Islet precursor cell (in vitro differentiated cells): Measurements from ENCODE around the gene CLIP4.
A peak's percentile ranks its signal among the peaks of the same experiment; 100 is the strongest.

Source experiments
- DNase-seq: peaks from one replicate; pipeline ENCODE4 v3.0.0-alpha.2; 2018

The CLIP4 gene

GRCh38 chr2:29223851-29224692 lies 108.9 kb downstream of the CLIP4 start:
- peak; percentile 20 for DNase-seq

DNA sequence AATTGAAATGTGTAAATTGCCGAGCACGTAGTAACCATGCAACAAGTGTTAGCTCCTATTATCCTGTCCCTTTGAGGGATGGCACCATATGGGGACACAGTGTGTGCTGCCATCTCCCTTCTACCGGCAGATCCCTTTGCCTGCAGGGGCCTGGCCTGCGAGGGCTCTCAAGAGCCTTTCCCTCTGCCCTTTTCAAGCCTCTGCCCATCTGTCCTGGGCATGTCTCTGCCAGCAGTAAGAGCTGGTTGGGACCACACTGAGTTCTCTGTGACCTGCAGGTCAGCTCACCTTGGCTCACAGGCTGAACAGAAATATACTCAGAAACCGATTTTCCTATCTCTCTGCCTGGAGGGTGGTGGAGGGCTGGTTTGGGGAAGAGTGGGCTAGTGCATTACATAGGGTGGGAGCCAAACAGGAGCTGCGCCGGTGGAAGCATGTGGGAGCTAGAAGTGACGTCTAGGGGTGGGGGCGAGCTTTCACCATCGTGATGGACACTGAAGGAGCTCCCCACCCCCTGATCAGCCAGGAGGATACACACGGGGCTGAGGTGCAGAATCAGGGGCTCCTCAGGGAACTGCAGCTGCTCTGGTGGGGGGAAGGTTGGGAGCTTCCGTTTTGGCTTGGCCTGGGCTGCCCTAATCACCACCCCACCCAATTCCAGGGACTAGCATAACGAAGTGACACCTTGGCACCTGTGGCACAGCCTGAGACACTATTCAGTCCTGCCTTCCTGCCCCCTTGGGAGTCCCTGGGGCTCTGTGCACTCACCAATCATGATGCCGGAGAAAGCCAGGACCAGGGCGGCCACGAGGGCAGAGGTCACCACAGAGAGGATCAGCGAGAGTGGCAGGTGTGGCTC lies 109.7 kb downstream of the CLIP4 start:
- DNase-seq = no peak

DNA sequence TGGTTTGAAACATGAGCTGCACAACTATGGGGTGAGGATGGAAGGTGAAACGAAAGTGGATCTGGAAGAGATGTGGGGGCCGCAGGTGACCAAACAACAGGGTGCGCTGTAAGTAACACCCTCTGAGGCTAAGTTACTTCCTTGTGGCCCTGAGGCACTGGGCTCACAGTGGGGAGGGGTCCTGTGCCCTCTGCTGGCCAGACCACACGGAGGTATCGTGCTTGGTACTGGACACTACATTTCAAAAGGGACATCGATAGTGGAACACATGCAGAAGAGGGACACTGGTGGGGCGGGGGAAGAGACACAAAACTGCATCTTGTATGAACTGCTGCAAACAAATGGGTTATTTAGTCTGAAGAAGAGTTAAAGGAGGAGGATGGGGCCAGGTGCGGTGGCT lies 110.6 kb downstream of the CLIP4 start:
- DNase-seq = no peak

DNA sequence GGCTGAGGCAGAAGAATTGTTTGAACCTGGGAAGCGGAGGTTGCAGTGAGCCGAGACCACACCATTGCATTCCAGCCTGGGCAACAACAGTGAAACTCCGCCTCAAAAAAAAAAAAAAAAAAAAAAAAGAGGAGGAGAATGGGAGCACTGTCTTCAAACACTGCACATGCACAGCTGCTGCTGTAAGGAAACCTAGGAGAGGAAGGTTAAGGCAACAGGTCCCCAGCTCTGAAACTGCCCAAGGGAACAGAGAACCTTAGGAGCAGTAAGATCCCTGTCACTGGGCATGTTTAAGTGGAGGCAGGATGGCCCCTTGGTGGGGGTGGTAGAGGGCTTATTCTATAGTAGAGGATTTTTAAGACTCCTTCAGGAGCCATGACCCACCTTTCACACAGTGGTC lies 111.2 kb downstream of the CLIP4 start:
- no peak for DNase-seq

- no peak for DNase-seq
Observed at GRCh38 chr2:29226808-29227207, 111.6 kb downstream of the CLIP4 start.

DNA sequence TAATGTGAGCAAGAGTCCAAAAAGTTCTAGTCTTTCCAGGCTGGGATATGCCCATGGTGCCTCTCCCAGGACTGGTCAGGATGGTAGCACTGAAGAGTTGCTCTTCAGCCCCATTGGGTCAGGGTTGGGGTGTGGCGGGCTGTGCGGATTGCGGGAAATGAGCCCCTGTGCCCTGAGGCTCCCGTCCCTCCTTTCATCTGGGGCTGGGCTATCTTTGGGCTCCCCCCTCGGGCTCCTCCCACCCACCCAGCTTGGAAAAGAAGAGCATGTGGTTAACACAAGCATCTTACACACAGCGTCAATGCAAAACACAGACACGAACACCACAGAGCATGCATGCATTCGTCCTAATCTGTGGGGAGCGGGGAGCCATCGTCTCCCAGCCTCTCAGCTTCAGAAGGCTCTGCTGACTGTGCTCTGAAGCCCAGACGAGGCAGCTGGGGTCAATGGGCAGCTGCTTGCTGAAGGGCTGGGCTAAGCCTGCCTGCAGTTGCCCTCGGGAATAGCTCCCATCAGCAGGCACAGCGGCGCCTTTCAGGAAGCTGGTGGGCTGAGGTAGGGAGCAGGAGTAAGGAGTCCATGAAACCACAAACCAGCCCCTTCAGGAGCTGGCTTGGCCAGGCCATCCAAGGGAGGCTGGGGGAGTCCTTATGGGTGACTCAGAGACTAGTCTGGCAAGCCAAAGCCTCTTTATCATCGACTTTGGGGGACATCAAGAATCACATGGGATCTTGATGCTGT lies 112.9 kb downstream of the CLIP4 start:
- DNase-seq = peak; percentile 90

- no peak for DNase-seq
Observed at GRCh38 chr2:29228947-29229346, 113.7 kb downstream of the CLIP4 start.

DNA sequence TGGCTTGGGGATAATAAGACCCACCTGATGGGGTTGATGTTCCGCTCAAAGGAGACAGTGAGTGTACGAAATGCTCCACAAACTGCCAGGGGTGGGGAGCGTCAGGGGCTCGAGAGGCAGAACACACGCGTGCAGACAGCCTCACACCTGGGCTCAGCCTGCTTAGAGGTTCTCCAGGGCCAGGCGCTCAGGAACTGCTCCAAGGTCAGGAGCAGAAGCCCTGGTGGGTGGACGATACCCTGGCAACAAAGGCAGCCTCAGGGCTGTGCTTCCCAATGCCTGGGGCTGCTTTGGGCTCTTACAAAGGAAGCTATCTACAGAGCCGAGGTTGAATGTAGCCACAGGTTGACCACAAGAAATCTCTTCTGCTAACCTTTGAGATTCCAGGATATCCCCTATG lies 114.4 kb downstream of the CLIP4 start:
- DNase-seq = peak; percentile 63

GRCh38 chr2:29232041-29232440 lies 116.8 kb downstream of the CLIP4 start:
- DNase-seq = no peak

DNA sequence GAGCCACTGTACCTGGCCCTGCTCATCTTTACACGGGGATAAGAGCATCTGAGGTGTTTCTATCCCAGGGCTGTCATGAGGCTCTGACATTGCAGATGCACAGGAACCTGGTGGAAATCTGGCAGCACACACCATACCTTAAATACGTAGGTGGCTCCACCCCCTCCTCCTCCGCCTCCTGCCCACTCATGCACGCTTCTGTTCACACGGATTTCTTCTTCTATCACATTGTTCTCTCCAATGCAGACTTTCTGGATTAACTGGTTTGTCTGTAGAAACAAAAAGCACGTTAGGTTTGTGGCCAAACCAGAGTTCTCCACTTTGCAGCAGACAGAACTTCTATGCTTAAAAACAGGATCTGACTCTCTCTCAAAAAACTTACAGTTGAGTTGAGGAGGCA lies 118.2 kb downstream of the CLIP4 start:
- DNase-seq = peak; percentile 68

- no peak for DNase-seq
Observed at GRCh38 chr2:29235411-29235810, 120.2 kb downstream of the CLIP4 start.

DNA sequence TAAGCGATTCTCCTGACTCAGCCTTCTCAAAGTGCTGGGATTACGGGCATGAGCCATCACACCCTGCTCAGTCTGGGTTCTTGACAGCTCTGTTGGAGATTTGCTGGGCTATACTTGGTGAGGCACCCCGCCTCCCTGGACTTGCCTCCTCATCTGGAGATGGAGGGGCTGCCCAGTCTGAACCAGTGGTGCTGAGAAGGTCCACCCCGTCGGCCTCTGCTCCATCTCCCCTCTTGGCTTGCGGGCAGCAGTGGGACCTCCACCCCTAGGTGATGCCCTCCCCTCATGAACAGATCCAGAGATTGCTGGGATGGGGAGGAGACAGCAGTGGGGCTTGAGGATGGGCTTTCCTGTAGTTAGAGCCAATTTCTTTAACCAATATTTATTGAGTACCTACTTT lies 120.9 kb downstream of the CLIP4 start:
- DNase-seq = no peak

- DNase-seq = peak; percentile 79
Observed at GRCh38 chr2:29238497-29238896, 123.3 kb downstream of the CLIP4 start.
